CD1c-positive myeloid dendritic cell (primary cell): ENCODE measurements around the gene MSANTD2.
A peak's percentile ranks its signal among the peaks of the same experiment; 100 is the strongest.

Experiments used
- DNase-seq: peaks from one replicate; pipeline ENCODE4 v3.0.0-alpha.2; 2016; ENCODE audit errors: extremely low spot score

Gene MSANTD2

GRCh38 chr11:124821995-124822730, 22.0 kb upstream of the MSANTD2 start:
- DNase-seq = no peak

GRCh38 chr11:124817036-124817435, 16.8 kb upstream of the MSANTD2 start:
- no peak for DNase-seq

- no peak for DNase-seq
Measured at GRCh38 chr11:124814739-124815138, 14.5 kb upstream of the MSANTD2 start.

- DNase-seq = no peak
Measured at GRCh38 chr11:124812876-124813275, 12.7 kb upstream of the MSANTD2 start.

GRCh38 chr11:124811399-124812125, 11.4 kb upstream of the MSANTD2 start:
- DNase-seq = no peak

GRCh38 chr11:124807660-124808270, 7.6 kb upstream of the MSANTD2 start:
- no peak for DNase-seq

- DNase-seq = no peak
Measured at GRCh38 chr11:124807201-124807600, 7.0 kb upstream of the MSANTD2 start.

- DNase-seq = no peak
Measured at GRCh38 chr11:124804884-124805283, 4.7 kb upstream of the MSANTD2 start.

- DNase-seq = no peak
Measured at GRCh38 chr11:124801636-124802312, 1.6 kb upstream of the MSANTD2 start.

GRCh38 chr11:124801014-124801413, 808 bp upstream of the MSANTD2 start:
- peak; percentile 49 for DNase-seq

GRCh38 chr11:124799348-124800225, 619 bp downstream of the MSANTD2 start:
- peak; percentile 44 for DNase-seq

GRCh38 chr11:124798991-124799347, 1.2 kb downstream of the MSANTD2 start:
- no peak for DNase-seq

GRCh38 chr11:124796312-124796711, 3.9 kb downstream of the MSANTD2 start:
- DNase-seq = no peak

- peak; percentile 75 for DNase-seq
Measured at GRCh38 chr11:124793466-124794278, 6.5 kb downstream of the MSANTD2 start.

- DNase-seq = no peak
Measured at GRCh38 chr11:124791626-124792341, 8.4 kb downstream of the MSANTD2 start.

GRCh38 chr11:124788521-124788920, 11.7 kb downstream of the MSANTD2 start:
- DNase-seq = no peak

GRCh38 chr11:124784051-124784450, 16.2 kb downstream of the MSANTD2 start:
- no peak for DNase-seq

GRCh38 chr11:124783002-124783401, 17.2 kb downstream of the MSANTD2 start:
- no peak for DNase-seq

- DNase-seq = no peak
Measured at GRCh38 chr11:124779568-124779967, 20.6 kb downstream of the MSANTD2 start.

GRCh38 chr11:124778281-124778680, 21.9 kb downstream of the MSANTD2 start:
- no peak for DNase-seq
